Right forelimb (tissue), 1 donor: Measurements from ENCODE around the gene TNFRSF14.

Source experiments
- DNase-seq: peaks from one replicate; pipeline ENCODE4 v3.0.0-alpha.2; 2018

The TNFRSF14 gene

GRCh38 chr1:2523891-2524609 lies 32.1 kb upstream of the TNFRSF14 start:
- DNase-seq = no peak

GRCh38 chr1:2525572-2525919 lies 30.6 kb upstream of the TNFRSF14 start:
- no peak for DNase-seq

- DNase-seq = peak; percentile 93
These were observed 30.0 kb upstream of the TNFRSF14 start, which contains the start of gene PANK4 for GRCh38 chr1:2525920-2526823. PANK4 (minus strand) TSS chr1:2526596; CDS start chr1:2526587, 9 bp downstream.

GRCh38 chr1:2526824-2527555 lies 29.2 kb upstream of the TNFRSF14 start:
- no peak for DNase-seq

GRCh38 chr1:2527556-2527860 lies 28.7 kb upstream of the TNFRSF14 start:
- no peak for DNase-seq

- DNase-seq = no peak
These were observed 28.2 kb upstream of the TNFRSF14 start for GRCh38 chr1:2528016-2528415.

GRCh38 chr1:2528611-2528965 lies 27.6 kb upstream of the TNFRSF14 start:
- DNase-seq = no peak

- no peak for DNase-seq
These were observed 27.0 kb upstream of the TNFRSF14 start for GRCh38 chr1:2528966-2529783.

- DNase-seq = no peak
These were observed 26.2 kb upstream of the TNFRSF14 start, which contains the start of gene HES5 for GRCh38 chr1:2529784-2530512. HES5 (minus strand) TSS chr1:2530263; CDS start chr1:2530164, 99 bp downstream.

GRCh38 chr1:2530513-2531361 lies 25.4 kb upstream of the TNFRSF14 start:
- DNase-seq = no peak

- no peak for DNase-seq
These were observed 23.5 kb upstream of the TNFRSF14 start for GRCh38 chr1:2532485-2533160.

GRCh38 chr1:2533365-2533764 lies 22.8 kb upstream of the TNFRSF14 start:
- no peak for DNase-seq

- DNase-seq = no peak
These were observed 21.9 kb upstream of the TNFRSF14 start for GRCh38 chr1:2534315-2534686.

GRCh38 chr1:2534687-2535441 lies 21.3 kb upstream of the TNFRSF14 start:
- no peak for DNase-seq

- no peak for DNase-seq
These were observed 20.7 kb upstream of the TNFRSF14 start for GRCh38 chr1:2535455-2535854.

GRCh38 chr1:2535981-2536380 lies 20.2 kb upstream of the TNFRSF14 start:
- no peak for DNase-seq

GRCh38 chr1:2537784-2538115 lies 18.4 kb upstream of the TNFRSF14 start:
- no peak for DNase-seq

GRCh38 chr1:2538376-2538775 lies 17.8 kb upstream of the TNFRSF14 start:
- DNase-seq = no peak

GRCh38 chr1:2538872-2539271 lies 17.3 kb upstream of the TNFRSF14 start:
- no peak for DNase-seq
